Epithelial cell of proximal tubule (primary cell): ENCODE data around the gene LTBP2. TPM values are rescaled to one million over a fixed set of nuclear protein-coding genes. Genes with fewer than 3 reads are reported as not detected.

ENCODE experiments used
- DNase-seq: peaks from one replicate; pipeline ENCODE4 v3.0.0-alpha.2; 2011; ENCODE audit warnings: low read depth
- H3K4me3 ChIP-seq: 2 replicates; pipeline ENCODE4 v1.5.1; 2011; ENCODE audit warnings: low read depth, mild to moderate bottlenecking, low read length
- total RNA-seq: library from RNA; depleted of rRNA; stranded (reverse); fragments of >200 nt; gene quantifications from 2 replicates; pipeline ENCODE4 v1.2.3, GENCODE V29; 2015
- TF ChIP-seq, protein P1 (sequence below): conservative IDR thresholded peaks from 2 replicates; pipeline ENCODE4 v1.5.1; 2012; ENCODE audit warnings: low read depth, mild to moderate bottlenecking, low read length

The LTBP2 gene
- total RNA-seq, 1 donor from 2014 or later: 33.1 TPM

DNA sequence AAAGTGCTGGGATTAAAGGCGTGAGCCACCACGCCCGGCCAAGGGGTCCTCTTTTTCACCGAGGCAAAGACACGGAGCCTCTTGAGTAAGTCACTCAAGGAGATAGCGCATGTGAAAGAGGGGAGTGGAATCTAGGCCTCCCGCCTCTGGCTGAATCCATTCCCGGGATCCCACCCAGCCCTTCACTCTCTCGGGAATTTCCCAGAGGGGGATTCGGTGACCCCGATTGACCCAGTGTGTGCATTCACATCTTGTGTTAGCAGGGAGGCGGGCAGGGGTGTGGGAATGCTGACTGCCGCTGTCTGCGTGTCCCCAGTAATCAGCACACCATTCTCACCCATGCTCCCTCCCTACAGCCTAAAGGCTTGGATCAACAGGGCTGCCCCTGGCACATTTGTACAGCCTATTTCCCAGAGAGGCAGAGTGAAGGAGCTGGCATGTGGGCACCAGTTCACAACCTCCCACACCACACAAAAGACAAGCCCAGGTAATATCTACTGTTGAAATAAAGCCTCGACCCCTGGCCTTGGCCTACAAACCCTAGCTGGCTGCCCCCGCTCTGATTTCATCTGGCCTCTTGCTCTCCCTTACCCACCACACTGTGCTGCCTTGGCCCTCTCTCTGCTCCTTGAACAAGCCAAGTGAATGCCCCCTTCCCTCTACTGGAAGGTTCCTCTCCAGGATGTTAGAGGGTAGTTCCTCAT is 1.3 kb upstream of the LTBP2 start:
- peak overlapping the region; percentile 11 for H3K4me3 ChIP-seq

DNA sequence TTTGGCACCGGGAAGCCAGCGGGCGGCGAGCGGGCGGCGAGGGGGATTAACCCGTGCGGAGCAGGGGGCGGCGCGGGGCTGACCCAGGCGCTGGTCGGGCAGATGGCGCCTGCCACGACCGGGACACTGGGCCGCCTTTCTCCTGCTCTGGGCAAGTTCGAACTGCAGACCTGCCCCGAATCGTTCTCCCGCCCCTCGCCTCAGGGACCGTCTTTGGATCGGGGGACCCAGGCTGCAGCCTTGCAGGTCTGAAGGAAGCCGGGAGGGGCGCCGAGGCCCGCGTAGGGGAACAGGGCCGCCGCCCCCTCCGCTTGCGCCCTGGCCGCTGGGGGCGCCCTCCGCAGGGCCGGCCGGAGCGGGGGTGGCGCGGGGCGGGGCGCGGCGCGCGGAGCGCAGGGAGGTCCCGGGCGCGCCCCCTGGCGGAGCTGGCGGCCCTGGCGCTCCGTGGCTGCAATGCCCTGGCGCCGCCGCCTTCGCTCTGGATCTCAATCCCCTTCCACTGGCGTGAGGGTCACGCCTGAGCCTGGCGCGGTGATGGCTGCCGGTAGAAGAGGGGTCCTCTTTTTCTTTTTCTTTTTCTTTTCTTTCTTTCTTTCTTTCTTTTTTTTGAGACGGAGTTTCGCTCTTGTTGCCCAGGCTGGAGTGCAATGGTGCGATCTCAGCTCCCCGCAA is 449 bp upstream of the LTBP2 start:
- TF ChIP-seq, protein P1, sequence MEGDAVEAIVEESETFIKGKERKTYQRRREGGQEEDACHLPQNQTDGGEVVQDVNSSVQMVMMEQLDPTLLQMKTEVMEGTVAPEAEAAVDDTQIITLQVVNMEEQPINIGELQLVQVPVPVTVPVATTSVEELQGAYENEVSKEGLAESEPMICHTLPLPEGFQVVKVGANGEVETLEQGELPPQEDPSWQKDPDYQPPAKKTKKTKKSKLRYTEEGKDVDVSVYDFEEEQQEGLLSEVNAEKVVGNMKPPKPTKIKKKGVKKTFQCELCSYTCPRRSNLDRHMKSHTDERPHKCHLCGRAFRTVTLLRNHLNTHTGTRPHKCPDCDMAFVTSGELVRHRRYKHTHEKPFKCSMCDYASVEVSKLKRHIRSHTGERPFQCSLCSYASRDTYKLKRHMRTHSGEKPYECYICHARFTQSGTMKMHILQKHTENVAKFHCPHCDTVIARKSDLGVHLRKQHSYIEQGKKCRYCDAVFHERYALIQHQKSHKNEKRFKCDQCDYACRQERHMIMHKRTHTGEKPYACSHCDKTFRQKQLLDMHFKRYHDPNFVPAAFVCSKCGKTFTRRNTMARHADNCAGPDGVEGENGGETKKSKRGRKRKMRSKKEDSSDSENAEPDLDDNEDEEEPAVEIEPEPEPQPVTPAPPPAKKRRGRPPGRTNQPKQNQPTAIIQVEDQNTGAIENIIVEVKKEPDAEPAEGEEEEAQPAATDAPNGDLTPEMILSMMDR: peak; percentile 54
- no peak for DNase-seq
- peak overlapping the region; percentile 75 for H3K4me3 ChIP-seq

More for the DNA sequence above, 1.3 kb upstream of the LTBP2 start:
- DNase-seq: no peak
- TF ChIP-seq, protein P1: no peak

DNA sequence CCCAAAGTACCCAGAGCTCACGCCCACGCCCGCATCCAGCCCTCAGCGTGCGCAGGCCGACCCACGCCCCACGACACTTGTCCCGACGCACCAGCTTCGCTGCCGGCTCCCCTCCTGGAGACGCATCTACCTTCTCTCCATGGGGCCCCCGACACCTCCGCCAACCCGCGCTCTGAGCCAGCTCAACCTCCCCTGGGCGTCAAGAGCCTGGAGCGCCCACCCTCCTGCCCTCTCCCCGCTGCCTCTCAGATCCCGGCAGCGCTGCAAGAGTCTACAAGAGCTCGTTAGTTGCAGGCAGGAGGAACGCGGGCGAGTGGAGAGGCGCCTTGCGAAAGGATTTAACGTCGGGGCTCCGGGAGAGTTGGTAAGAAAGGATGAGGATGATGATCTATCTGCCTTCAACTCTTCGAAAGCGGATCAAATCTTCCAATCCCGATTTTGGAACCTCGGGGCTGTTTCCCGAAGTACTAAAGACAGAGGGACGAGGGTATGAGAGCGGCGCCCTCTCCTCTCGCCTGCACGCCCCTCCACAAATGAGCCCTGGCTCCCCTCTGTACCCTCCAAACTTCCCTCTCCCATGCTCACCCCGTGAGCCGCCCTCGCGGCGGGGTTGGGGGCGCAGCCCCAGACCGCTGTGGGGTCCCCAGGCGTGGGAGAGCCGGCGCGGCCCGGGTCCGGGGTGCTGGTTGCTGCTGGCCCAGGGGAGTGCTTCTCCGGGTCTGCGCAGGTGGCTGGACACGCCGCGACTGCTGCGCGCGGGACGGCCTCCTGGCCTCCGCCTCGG is 979 bp downstream of the LTBP2 start:
- H3K4me3 ChIP-seq: peak overlapping the region; percentile 75
- DNase-seq: no peak
- TF ChIP-seq, protein P1: no peak

DNA sequence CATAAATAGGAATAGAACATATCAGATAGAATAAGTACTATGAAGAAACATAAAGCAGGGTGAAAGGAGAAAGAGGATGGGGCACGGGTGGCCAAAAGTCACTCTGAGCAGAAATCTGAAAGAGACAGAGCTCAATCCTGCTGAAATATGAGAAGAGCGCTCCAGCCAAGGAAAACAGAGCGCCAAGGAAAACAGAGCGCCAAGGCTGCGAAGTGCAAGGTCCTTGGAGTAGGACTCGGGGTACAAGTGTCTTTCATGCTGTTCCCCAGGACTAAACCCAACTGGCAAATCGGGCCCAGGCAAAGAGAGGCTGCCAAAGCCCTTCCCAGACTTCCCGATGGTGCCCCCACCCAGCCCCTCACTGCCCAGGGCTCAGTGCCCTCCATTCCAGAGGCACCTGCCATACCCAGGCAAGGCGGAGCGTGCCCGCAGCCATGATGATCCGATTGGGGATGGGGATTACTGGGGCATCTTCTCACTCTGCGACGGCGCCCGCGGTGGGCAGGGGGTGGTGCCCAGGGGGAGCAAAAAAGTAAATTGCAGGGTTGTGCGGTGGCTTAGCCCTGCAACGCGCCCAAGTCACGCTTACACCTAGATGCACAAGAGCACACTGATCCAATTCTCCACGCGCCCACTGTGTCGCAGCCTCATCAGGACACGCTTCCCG is 1.7 kb downstream of the LTBP2 start:
- peak overlapping the region; percentile 75 for H3K4me3 ChIP-seq
- no peak for DNase-seq
- TF ChIP-seq, protein P1: no peak

DNA sequence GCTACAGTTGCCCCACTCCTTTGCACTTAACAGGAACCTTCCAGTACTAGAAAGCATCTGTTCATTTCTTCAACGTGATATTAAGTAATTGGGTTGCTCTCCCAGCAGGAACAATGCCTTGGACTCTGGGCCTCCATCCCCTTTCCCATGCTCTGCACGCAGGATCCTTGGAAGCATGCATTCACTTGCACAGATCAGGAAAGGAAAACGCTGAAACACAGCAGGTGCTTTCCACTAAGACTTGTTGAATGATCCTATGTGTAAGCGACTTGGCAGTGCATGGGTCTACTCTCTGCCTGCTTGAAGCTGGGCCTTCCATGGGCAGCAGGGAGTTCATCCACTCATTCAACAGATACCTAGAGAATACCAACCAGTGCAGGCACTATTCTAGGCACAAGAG is 2.3 kb downstream of the LTBP2 start:
- DNase-seq: no peak
- no peak overlapping the region for H3K4me3 ChIP-seq
- TF ChIP-seq, protein P1: no peak

DNA sequence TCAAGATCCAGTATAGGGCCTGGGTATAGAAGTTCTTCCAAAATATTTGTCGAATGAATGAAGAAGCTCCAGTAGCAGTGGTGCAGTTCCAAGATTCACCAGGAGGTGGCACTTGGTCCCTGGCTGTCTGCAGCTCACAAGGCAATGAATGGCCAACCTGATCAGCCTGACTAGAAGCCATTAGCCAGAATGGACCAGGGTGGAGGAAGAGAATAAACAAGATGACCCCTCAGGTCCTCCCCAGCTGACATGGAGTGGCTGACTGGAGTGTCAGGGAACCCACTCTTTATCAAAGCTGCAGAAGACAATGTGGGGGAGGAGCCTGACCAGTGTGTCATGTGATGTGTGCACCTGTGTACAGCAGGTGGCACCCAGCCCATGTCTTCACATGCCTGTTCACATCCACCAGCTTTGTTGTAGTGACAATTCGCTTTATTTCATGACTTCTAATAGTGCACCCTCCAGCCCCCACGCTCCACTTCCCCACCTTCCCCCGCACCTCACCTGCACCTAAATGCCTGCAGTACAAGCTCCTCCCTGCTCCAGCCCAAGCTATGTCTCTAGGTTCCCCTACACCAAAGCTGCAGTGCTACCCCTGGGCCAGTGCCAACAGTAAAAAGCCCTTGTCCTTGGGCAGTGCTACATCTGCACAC is 3.0 kb downstream of the LTBP2 start:
- TF ChIP-seq, protein P1: peak; percentile 100
- H3K4me3 ChIP-seq: no peak overlapping the region
- DNase-seq: no peak
